ENCODE data around the gene TCF7. TPM values are rescaled to one million over a fixed set of nuclear protein-coding genes. Genes with fewer than 3 reads are reported as not detected.

TCF7 gene
- total RNA-seq, 1 donor from 2014 or later: 5.7 TPM

DNA sequence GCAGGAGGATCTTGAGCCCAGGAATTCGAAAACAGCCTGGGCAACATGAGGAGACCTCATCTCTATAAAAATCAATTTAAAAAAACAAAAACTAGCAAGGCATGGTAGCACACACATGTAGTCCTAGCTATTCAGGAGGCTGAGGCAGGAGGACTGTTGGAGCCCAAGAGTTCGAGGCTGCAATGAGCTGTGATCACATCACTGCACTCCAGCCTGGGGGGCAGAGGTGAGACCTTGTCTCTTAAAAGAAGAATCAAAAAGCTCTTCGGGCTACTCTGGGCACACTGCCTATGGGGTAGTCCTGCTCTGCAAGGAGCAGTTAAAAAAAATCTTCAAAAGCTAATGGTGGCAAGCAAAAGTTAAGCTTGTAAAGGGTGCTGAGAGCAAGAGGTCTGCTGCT lies 38.8 kb downstream of the TCF7 start:
- Histone ChIP-seq H3K27me3 (ENCODE audit: low read depth) (no peaks in the 10 kb centered on the region), H3K36me3 (peaks cover 97% of the 10 kb centered on the region), H3K4me1 (peaks cover 34% of the 10 kb centered on the region), H3K27ac (no peak overlapping the region), H3K9me3 (no peaks in the 10 kb centered on the region), H3K4me3 (no peak overlapping the region)
- DNase-seq (no peak), ATAC-seq (no peak)
- TF ChIP-seq, protein P1, sequence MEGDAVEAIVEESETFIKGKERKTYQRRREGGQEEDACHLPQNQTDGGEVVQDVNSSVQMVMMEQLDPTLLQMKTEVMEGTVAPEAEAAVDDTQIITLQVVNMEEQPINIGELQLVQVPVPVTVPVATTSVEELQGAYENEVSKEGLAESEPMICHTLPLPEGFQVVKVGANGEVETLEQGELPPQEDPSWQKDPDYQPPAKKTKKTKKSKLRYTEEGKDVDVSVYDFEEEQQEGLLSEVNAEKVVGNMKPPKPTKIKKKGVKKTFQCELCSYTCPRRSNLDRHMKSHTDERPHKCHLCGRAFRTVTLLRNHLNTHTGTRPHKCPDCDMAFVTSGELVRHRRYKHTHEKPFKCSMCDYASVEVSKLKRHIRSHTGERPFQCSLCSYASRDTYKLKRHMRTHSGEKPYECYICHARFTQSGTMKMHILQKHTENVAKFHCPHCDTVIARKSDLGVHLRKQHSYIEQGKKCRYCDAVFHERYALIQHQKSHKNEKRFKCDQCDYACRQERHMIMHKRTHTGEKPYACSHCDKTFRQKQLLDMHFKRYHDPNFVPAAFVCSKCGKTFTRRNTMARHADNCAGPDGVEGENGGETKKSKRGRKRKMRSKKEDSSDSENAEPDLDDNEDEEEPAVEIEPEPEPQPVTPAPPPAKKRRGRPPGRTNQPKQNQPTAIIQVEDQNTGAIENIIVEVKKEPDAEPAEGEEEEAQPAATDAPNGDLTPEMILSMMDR (IDR thresholded peaks at IDR 0.05): no peak
- intact Hi-C loops (cut with DNase I): no loop called here

DNA sequence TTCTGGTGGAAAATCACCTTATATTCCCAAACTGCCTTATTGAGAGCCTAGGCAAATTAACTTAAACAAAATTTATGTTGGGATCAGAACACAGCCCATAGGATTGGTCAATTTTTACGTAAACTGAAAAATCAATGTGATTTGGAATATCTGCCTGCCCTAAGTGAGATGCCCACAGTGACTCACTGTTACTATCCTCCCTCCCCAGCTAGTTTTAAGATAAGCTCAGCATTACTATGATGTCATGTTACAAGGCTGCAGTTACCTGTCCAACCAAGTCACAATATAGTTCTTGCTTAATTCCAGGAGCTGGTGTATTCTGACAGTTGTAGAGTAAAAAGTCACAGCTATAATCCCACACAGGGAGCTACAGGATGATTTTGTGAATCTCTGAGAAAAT lies 39.2 kb downstream of the TCF7 start:
- intact Hi-C loops (cut with DNase I): no loop called here
- ATAC-seq (no peak), DNase-seq (no peak)
- no peak overlapping the region for H3K4me3 ChIP-seq
- H3K36me3 ChIP-seq: peaks cover 97% of the 10 kb centered on the region
- no peaks in the 10 kb centered on the region for H3K9me3 ChIP-seq
- no peak overlapping the region for H3K27ac ChIP-seq
- no peaks in the 10 kb centered on the region for H3K27me3 ChIP-seq (ENCODE audit: low read depth)
- peaks cover 34% of the 10 kb centered on the region for H3K4me1 ChIP-seq
- TF ChIP-seq, protein P1 (IDR thresholded peaks at IDR 0.05): no peak

DNA sequence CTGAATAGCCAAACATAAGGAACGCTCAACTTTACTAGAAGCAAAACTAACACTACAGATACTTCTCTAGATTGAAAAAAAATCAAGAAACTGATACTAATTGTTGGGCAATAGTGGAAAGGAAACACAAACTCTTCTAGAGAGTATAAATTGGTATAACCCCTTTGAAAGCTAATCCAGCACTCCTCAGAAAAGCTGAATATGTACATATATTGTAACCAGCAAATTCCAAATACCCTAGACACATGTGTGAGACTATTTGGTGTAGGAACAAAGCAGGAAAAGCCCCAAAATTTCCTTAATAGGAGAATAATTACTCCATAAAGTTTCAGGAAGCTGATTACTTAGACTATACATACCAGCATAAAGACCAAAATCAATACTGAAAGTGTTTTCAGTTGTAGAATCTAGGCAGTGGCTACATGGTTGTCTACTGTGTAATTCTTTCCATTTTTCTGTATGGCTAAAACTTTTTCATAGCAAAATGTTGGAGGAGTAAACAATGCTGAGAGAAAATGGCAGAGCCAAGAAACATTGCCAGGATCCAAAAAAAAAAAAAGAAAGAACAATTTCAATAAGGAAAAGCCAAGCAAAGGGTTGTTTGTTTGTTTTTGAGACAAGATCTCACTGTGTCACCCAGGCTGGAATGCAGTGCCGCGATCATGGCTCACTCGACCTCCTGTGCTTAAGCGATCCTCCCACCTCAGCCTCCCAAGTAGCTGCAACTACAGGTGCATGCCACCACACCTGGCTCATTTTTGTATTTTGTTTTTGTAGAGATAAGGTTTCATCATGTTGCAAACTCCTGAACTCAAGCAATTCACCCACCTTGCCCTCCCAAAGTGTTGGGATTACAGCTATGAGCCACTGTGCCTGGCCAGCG lies 47.3 kb downstream of the TCF7 start:
- intact Hi-C loops (cut with DNase I): no loop called here
- no peak overlapping the region for H3K27ac ChIP-seq

DNA sequence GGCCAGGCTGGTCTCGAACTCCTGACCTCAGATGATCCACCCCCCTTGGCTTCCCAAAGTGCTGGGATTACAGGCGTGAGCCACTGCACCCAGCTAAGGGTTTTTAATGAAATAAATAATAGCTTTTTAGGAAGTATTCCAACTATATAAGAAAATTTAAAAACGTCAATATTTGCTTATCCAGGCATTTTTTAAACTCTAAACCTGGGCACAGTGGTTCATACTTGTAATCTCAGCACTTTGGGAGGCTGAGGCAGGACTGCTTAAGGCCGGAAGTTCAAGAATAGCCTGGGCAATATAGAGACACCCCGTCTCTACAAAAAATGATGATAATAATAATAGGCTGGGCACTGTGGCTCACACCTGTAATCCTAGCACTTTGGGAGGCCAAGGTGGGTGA lies 48.1 kb downstream of the TCF7 start:
- H3K27ac ChIP-seq: no peak overlapping the region
- TF ChIP-seq, protein P1 (IDR thresholded peaks at IDR 0.05): no peak
- H3K4me1 ChIP-seq: peaks cover 4% of the 10 kb centered on the region
- peaks cover 92% of the 10 kb centered on the region for H3K36me3 ChIP-seq
- no peaks in the 10 kb centered on the region for H3K9me3 ChIP-seq
- no peaks in the 10 kb centered on the region for H3K27me3 ChIP-seq (ENCODE audit: low read depth)
- no peak overlapping the region for H3K4me3 ChIP-seq
- no peak for DNase-seq
- intact Hi-C loops (cut with DNase I): no loop called here
- no peak for ATAC-seq

More for the DNA sequence above, 47.3 kb downstream of the TCF7 start:
- DNase-seq (no peak), ATAC-seq (no peak)
- Histone ChIP-seq H3K4me3 (no peak overlapping the region), H3K27me3 (ENCODE audit: low read depth) (no peaks in the 10 kb centered on the region), H3K36me3 (peaks cover 92% of the 10 kb centered on the region), H3K4me1 (peaks cover 4% of the 10 kb centered on the region), H3K9me3 (no peaks in the 10 kb centered on the region)
- TF ChIP-seq, protein P1 (IDR thresholded peaks at IDR 0.05): no peak

DNA sequence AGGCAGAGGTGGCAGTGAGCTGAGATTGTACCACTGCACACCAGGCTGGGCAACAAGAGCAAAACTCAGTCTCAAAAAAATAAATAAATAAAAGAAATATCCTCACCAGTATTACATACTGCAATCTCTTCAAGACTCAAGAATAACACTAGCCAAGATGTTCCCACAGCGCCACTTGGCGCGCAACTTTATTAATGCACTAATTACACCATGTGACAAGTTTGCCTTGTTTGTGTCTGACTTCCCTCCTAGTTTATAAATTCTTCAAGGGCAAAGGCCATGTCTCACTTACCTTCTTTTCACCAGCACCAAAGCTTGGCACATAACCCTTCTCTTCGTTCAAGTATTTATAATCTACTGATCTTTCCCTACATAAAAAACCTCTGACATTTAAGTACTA lies 57.5 kb downstream of the TCF7 start:
- intact Hi-C loops (cut with DNase I): no loop called here
- ATAC-seq: no peak
- peaks cover 67% of the 10 kb centered on the region for H3K36me3 ChIP-seq

More for the DNA sequence above, 57.5 kb downstream of the TCF7 start:
- no peaks in the 10 kb centered on the region for H3K27me3 ChIP-seq (ENCODE audit: low read depth)
- H3K27ac ChIP-seq: no peak overlapping the region
- no peak for DNase-seq
- H3K9me3 ChIP-seq: no peaks in the 10 kb centered on the region
- no peak overlapping the region for H3K4me3 ChIP-seq
- TF ChIP-seq, protein P1 (IDR thresholded peaks at IDR 0.05): no peak
- peaks cover 28% of the 10 kb centered on the region for H3K4me1 ChIP-seq

All from lower lobe of right lung (tissue), 2 donors.